ENCODE data around the gene CTNND2.

The CTNND2 gene, protein sequence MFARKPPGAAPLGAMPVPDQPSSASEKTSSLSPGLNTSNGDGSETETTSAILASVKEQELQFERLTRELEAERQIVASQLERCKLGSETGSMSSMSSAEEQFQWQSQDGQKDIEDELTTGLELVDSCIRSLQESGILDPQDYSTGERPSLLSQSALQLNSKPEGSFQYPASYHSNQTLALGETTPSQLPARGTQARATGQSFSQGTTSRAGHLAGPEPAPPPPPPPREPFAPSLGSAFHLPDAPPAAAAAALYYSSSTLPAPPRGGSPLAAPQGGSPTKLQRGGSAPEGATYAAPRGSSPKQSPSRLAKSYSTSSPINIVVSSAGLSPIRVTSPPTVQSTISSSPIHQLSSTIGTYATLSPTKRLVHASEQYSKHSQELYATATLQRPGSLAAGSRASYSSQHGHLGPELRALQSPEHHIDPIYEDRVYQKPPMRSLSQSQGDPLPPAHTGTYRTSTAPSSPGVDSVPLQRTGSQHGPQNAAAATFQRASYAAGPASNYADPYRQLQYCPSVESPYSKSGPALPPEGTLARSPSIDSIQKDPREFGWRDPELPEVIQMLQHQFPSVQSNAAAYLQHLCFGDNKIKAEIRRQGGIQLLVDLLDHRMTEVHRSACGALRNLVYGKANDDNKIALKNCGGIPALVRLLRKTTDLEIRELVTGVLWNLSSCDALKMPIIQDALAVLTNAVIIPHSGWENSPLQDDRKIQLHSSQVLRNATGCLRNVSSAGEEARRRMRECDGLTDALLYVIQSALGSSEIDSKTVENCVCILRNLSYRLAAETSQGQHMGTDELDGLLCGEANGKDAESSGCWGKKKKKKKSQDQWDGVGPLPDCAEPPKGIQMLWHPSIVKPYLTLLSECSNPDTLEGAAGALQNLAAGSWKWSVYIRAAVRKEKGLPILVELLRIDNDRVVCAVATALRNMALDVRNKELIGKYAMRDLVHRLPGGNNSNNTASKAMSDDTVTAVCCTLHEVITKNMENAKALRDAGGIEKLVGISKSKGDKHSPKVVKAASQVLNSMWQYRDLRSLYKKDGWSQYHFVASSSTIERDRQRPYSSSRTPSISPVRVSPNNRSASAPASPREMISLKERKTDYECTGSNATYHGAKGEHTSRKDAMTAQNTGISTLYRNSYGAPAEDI (N-terminal part only)

DNA sequence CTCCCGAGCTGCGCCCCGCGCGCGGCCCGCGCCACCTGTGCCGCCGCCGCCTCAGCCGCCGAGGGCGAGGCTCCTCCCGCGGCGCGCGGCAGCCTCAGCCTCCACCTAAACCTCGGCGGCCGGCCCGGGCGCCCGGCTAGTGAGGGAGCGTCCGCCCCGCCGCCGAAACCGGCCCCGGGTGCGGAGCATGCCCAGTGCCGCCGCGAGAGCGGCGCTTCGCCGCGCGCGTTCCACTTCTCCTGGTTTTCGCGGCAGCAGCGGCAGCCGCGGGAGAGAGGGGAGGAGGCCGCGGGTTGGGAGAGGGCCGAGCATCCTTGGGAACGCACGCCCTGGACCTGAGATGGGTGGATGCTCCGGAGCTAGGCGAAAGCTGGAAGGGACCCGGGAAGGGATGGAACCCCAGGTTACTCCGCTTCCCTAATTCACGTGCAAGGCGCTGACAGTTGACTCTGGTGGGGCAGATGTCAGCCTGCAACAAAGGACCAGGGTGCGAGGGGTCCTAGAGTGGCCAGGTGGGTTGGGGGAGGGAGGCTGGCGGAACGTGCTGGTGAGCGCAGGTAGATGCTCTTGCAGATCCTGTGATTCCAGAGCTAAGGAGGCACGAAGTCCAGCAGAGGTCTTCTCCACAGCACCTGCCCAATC lies at the start of gene CTNND2:
Gene CTNND2, minus strand, starts transcription at position 182 of the 642 bp plus-strand sequence. CDS start 593 bp downstream, outside the sequence.
- no peaks in the 10 kb centered on the region for H3K36me3 ChIP-seq (replicated peaks; ENCODE audit: insufficient read depth, low read length)
- H3K9ac ChIP-seq (ENCODE audit: low read length) = peak within 1 kb of the TSS; percentile 59
- H3F3A ChIP-seq (ENCODE audit: insufficient read depth, low read length) = 0 out of 2 replicates have a peak, but pooled peaks cover 4% of the 10 kb centered on the region
- H3K4me1 ChIP-seq (ENCODE audit: low read length) = peaks cover 7% of the 10 kb centered on the region
- peak within 1 kb of the TSS; percentile 85 for H2AFZ ChIP-seq (ENCODE audit: low read length)
- no peaks in the 10 kb centered on the region for H4K20me1 ChIP-seq (ENCODE audit: insufficient read depth, low read length)
- no peaks in the 10 kb centered on the region for H3K79me2 ChIP-seq (ENCODE audit: low read length)
- peak within 1 kb of the TSS; percentile 83 for H3K4me3 ChIP-seq (ENCODE audit: low read length)
- H3K9me2 ChIP-seq (replicated peaks; ENCODE audit: insufficient read depth, low read length) = no peaks in the 10 kb centered on the region
- H3K4me2 ChIP-seq (ENCODE audit: low read depth, low read length) = peak within 1 kb of the TSS; percentile 96
- no peak for TF ChIP-seq EZH2 (optimal IDR thresholded peaks at IDR 0.05; ENCODE audit: low read depth, low read length)
- no peak for TF ChIP-seq EZH2phosphoT487 (IDR thresholded peaks at IDR 0.05; ENCODE audit: low read length)
- TF ChIP-seq CTCF (IDR thresholded peaks at IDR 0.05; ENCODE audit: low read length) = no peak
- H3K9me3 ChIP-seq (replicated peaks; ENCODE audit: insufficient read depth, low read length) = no peaks in the 10 kb centered on the region
- DNase-seq = peak; percentile 67
- no peaks in the 10 kb centered on the region for H3K27me3 ChIP-seq (replicated peaks; ENCODE audit: insufficient read depth, low read length)
- no peak within 1 kb of the TSS for H3K27ac ChIP-seq (ENCODE audit: low read length)

DNA sequence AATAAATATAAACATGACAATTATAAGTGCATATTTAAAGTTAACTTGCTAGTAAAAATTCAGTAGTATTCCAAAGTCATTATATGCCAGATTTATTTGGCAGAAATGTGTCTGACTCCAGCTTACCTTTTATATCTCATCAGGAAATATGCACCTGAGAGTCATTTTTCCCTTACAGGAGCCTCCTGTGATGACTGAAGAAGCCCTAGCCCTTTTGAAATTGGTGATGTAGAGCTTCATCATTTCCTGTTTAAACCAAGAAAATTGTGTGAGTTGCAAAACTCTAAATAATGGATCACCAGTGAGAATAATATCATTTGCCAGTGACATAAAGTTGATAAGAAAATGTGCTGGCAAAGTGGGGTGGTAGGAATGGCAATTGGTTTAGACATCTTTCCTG lies 42.1 kb upstream of the CTNND2 start:
- H4K20me1 ChIP-seq (ENCODE audit: insufficient read depth, low read length) = no peaks in the 10 kb centered on the region
- no peak overlapping the region for H3K4me2 ChIP-seq (ENCODE audit: low read depth, low read length)
- no peaks in the 10 kb centered on the region for H3K79me2 ChIP-seq (ENCODE audit: low read length)
- H3K27me3 ChIP-seq (replicated peaks; ENCODE audit: insufficient read depth, low read length) = no peaks in the 10 kb centered on the region
- H3K9me3 ChIP-seq (replicated peaks; ENCODE audit: insufficient read depth, low read length) = no peaks in the 10 kb centered on the region
- H3K4me1 ChIP-seq (ENCODE audit: low read length) = no peaks in the 10 kb centered on the region
- H2AFZ ChIP-seq (ENCODE audit: low read length) = no peak overlapping the region
- TF ChIP-seq CTCF (IDR thresholded peaks at IDR 0.05; ENCODE audit: low read length) (no peak), EZH2phosphoT487 (IDR thresholded peaks at IDR 0.05; ENCODE audit: low read length) (no peak), EZH2 (optimal IDR thresholded peaks at IDR 0.05; ENCODE audit: low read depth, low read length) (no peak)
- H3K4me3 ChIP-seq (ENCODE audit: low read length) = no peak overlapping the region
- no peak overlapping the region for H3K27ac ChIP-seq (ENCODE audit: low read length)
- no peaks in the 10 kb centered on the region for H3K9me2 ChIP-seq (replicated peaks; ENCODE audit: insufficient read depth, low read length)
- H3K9ac ChIP-seq (ENCODE audit: low read length) = no peak overlapping the region
- no peaks in the 10 kb centered on the region for H3K36me3 ChIP-seq (replicated peaks; ENCODE audit: insufficient read depth, low read length)
- DNase-seq = no peak
- no peaks in the 10 kb centered on the region for H3F3A ChIP-seq (ENCODE audit: insufficient read depth, low read length)

GRCh38 chr5:11941566-11941965 lies 37.3 kb upstream of the CTNND2 start:
- Histone ChIP-seq H3K4me3 (ENCODE audit: low read length) (no peak overlapping the region), H4K20me1 (ENCODE audit: insufficient read depth, low read length) (no peaks in the 10 kb centered on the region), H3K79me2 (ENCODE audit: low read length) (no peaks in the 10 kb centered on the region), H3K27ac (ENCODE audit: low read length) (no peak overlapping the region), H3K27me3 (replicated peaks; ENCODE audit: insufficient read depth, low read length) (no peaks in the 10 kb centered on the region), H3F3A (ENCODE audit: insufficient read depth, low read length) (no peaks in the 10 kb centered on the region), H3K36me3 (replicated peaks; ENCODE audit: insufficient read depth, low read length) (no peaks in the 10 kb centered on the region), H3K4me2 (ENCODE audit: low read depth, low read length) (no peak overlapping the region), H3K9me3 (replicated peaks; ENCODE audit: insufficient read depth, low read length) (no peaks in the 10 kb centered on the region), H3K4me1 (ENCODE audit: low read length) (no peaks in the 10 kb centered on the region), H3K9me2 (replicated peaks; ENCODE audit: insufficient read depth, low read length) (no peaks in the 10 kb centered on the region), H2AFZ (ENCODE audit: low read length) (no peak overlapping the region), H3K9ac (ENCODE audit: low read length) (no peak overlapping the region)
- no peak for TF ChIP-seq CTCF (IDR thresholded peaks at IDR 0.05; ENCODE audit: low read length)
- TF ChIP-seq EZH2 (optimal IDR thresholded peaks at IDR 0.05; ENCODE audit: low read depth, low read length) = no peak
- TF ChIP-seq EZH2phosphoT487 (IDR thresholded peaks at IDR 0.05; ENCODE audit: low read length) = no peak
- no peak for DNase-seq
